WTC11 (cell line): ENCODE measurements around the gene NDUFV2. TPM values are rescaled to one million over a fixed set of nuclear protein-coding genes. Genes with fewer than 3 reads are reported as not detected.

Source experiments
- ATAC-seq: fragments of 200-7000 bp; cut with Tn5 transposase; 2 replicates; pipeline ENCODE4 v1.10.0; 2021; ENCODE audit warnings: mild to moderate bottlenecking, moderate library complexity
- CTCF ChIA-PET: fragments of 300-600 bp; sonication (Branson Sonifier 250); formaldehyde crosslinking; loops from one replicate; lab custom pipeline; 2021; ENCODE audit warnings: antibody characterized with exemption; lab: Charles Lee
- POLR2A ChIA-PET: fragments of 350-600 bp; sonication (Branson Sonifier 250); formaldehyde crosslinking; loops from one replicate; lab custom pipeline; 2021; ENCODE audit warnings: antibody characterized with exemption; lab: Charles Lee
- DNase-seq: peaks from one replicate; pipeline ENCODE4 v3.0.0; 2021; ENCODE audit warnings: low spot score
- H3K27ac Mint-ChIP-seq: 2 replicates; pipeline ENCODE4 v1.8.0; 2021; ENCODE audit warnings: mixed read lengths
- H3K27me3 Mint-ChIP-seq: 2 replicates; pipeline ENCODE4 v1.8.0; 2021; ENCODE audit warnings: low read depth, mild to moderate bottlenecking, moderate library complexity, mixed read lengths
- H3K36me3 Mint-ChIP-seq: 2 replicates; pipeline ENCODE4 v1.8.0; 2021; ENCODE audit warnings: mixed read lengths
- H3K4me1 Mint-ChIP-seq: 2 replicates; pipeline ENCODE4 v1.8.0; 2022; ENCODE audit warnings: mixed read lengths
- H3K4me3 Mint-ChIP-seq: 2 replicates; pipeline ENCODE4 v1.8.0; 2021; ENCODE audit warnings: mild to moderate bottlenecking, moderate library complexity, mixed read lengths
- H3K9me3 Mint-ChIP-seq: 2 replicates; pipeline ENCODE4 v1.8.0; 2021; ENCODE audit warnings: mixed read lengths
- CREM ChIP-seq: sonication (generic); formaldehyde crosslinking; IDR thresholded peaks from 2 replicates; pipeline ENCODE4 v1.8.1; 2022; ENCODE audit warnings: mild to moderate bottlenecking, missing genetic modification reagents, moderate library complexity
- NFYB ChIP-seq: sonication (generic); formaldehyde crosslinking; conservative IDR thresholded peaks from 2 replicates; pipeline ENCODE4 v1.8.0; 2022; ENCODE audit warnings: low read depth, missing genetic modification reagents
- NR1H2 ChIP-seq: sonication (generic); formaldehyde crosslinking; IDR thresholded peaks from 2 replicates; pipeline ENCODE4 v1.9.0; 2021; ENCODE audit warnings: mild to moderate bottlenecking, moderate library complexity, missing genetic modification reagents
- OVOL2 ChIP-seq: fragments of 250-450 bp; sonication (Bioruptor Pico); IDR thresholded peaks from 2 replicates; pipeline ENCODE4 v1.9.0; 2021; ENCODE audit warnings: mild to moderate bottlenecking, borderline replicate concordance
- RORB ChIP-seq: fragments of 250-450 bp; sonication (Bioruptor Pico); IDR thresholded peaks from 2 replicates; pipeline ENCODE4 v1.9.0; 2021; ENCODE audit warnings: mild to moderate bottlenecking
- SMAD4 ChIP-seq: sonication (generic); formaldehyde crosslinking; IDR thresholded peaks from 2 replicates; pipeline ENCODE4 v1.8.0; 2022; ENCODE audit warnings: mild to moderate bottlenecking, missing genetic modification reagents
- TEAD4 ChIP-seq: sonication (generic); formaldehyde crosslinking; IDR thresholded peaks from 2 replicates; pipeline ENCODE4 v1.8.0; 2022; ENCODE audit warnings: mild to moderate bottlenecking, missing genetic modification reagents
- total RNA-seq: library from RNA; stranded (reverse); gene quantifications from 3 replicates; pipeline ENCODE4 v1.2.3, GENCODE V29; 2021
- TF ChIP-seq, protein P1 (sequence below): sonication (generic); formaldehyde crosslinking; IDR thresholded peaks from 2 replicates; pipeline ENCODE4 v1.8.1; 2023; ENCODE audit warnings: mild to moderate bottlenecking, missing genetic modification reagents
- TF ChIP-seq, protein P2 (sequence below): sonication (generic); formaldehyde crosslinking; conservative IDR thresholded peaks from 2 replicates; pipeline ENCODE4 v1.8.1; 2023; ENCODE audit warnings: mild to moderate bottlenecking, low read depth, missing genetic modification reagents, moderate library complexity
- TF ChIP-seq, protein P3 (sequence below): fragments of 250-450 bp; sonication (Bioruptor Pico); conservative IDR thresholded peaks from 2 replicates; pipeline ENCODE4 v1.9.0; 2021; ENCODE audit warnings: mild to moderate bottlenecking
- TF ChIP-seq, protein P4 (sequence below): sonication (generic); formaldehyde crosslinking; IDR thresholded peaks from 2 replicates; pipeline ENCODE4 v1.8.0; 2022; ENCODE audit warnings: mild to moderate bottlenecking, missing genetic modification reagents
- TF ChIP-seq, protein P5 (sequence below): sonication (generic); formaldehyde crosslinking; IDR thresholded peaks from 2 replicates; pipeline ENCODE4 v1.8.0; 2022; ENCODE audit warnings: missing genetic modification reagents
- TF ChIP-seq, protein P6 (sequence below): fragments of 250-450 bp; sonication (Bioruptor Pico); IDR thresholded peaks from 2 replicates; pipeline ENCODE4 v1.9.0; 2021; ENCODE audit warnings: mild to moderate bottlenecking
- TF ChIP-seq, protein P7 (sequence below): fragments of 250-450 bp; sonication (Bioruptor Pico); IDR thresholded peaks from 2 replicates; pipeline ENCODE4 v1.9.0; 2021; ENCODE audit warnings: mild to moderate bottlenecking, borderline replicate concordance

The NDUFV2 gene
- total RNA-seq, 1 experiment from 2014 or later = 192 TPM

DNA sequence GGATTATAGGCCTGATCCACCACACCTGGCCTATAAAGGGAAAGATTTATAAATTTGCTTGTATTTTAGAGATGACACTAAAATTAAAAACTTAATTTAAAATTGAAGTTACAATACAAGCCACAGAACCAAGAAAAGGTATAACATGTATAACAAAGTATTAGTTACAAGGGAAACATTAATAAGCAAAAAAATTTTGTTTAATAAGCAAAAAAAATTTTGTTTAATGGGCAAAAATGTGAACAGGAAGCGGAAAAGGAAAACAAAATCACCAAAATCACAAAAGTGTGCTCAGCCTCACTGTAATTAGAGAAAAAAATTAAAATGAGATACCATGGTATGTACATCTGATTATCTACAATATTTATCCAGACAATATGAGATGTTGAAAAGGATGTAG is 15.9 kb upstream of the NDUFV2 start:
- Mint-ChIP-seq H3K4me3 (no peak overlapping the region), H3K27ac (no peak overlapping the region), H3K36me3 (no peaks in the 10 kb centered on the region), H3K4me1 (no peaks in the 10 kb centered on the region)
- ATAC-seq (no peak), DNase-seq (no peak)
- TF ChIP-seq, protein P1, sequence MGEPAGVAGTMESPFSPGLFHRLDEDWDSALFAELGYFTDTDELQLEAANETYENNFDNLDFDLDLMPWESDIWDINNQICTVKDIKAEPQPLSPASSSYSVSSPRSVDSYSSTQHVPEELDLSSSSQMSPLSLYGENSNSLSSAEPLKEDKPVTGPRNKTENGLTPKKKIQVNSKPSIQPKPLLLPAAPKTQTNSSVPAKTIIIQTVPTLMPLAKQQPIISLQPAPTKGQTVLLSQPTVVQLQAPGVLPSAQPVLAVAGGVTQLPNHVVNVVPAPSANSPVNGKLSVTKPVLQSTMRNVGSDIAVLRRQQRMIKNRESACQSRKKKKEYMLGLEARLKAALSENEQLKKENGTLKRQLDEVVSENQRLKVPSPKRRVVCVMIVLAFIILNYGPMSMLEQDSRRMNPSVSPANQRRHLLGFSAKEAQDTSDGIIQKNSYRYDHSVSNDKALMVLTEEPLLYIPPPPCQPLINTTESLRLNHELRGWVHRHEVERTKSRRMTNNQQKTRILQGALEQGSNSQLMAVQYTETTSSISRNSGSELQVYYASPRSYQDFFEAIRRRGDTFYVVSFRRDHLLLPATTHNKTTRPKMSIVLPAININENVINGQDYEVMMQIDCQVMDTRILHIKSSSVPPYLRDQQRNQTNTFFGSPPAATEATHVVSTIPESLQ = no peak
- TF ChIP-seq NFYB = no peak
- TF ChIP-seq, protein P2, sequence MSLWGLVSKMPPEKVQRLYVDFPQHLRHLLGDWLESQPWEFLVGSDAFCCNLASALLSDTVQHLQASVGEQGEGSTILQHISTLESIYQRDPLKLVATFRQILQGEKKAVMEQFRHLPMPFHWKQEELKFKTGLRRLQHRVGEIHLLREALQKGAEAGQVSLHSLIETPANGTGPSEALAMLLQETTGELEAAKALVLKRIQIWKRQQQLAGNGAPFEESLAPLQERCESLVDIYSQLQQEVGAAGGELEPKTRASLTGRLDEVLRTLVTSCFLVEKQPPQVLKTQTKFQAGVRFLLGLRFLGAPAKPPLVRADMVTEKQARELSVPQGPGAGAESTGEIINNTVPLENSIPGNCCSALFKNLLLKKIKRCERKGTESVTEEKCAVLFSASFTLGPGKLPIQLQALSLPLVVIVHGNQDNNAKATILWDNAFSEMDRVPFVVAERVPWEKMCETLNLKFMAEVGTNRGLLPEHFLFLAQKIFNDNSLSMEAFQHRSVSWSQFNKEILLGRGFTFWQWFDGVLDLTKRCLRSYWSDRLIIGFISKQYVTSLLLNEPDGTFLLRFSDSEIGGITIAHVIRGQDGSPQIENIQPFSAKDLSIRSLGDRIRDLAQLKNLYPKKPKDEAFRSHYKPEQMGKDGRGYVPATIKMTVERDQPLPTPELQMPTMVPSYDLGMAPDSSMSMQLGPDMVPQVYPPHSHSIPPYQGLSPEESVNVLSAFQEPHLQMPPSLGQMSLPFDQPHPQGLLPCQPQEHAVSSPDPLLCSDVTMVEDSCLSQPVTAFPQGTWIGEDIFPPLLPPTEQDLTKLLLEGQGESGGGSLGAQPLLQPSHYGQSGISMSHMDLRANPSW (CRISPR knock-in tag) = no peak
- TF ChIP-seq, protein P3, sequence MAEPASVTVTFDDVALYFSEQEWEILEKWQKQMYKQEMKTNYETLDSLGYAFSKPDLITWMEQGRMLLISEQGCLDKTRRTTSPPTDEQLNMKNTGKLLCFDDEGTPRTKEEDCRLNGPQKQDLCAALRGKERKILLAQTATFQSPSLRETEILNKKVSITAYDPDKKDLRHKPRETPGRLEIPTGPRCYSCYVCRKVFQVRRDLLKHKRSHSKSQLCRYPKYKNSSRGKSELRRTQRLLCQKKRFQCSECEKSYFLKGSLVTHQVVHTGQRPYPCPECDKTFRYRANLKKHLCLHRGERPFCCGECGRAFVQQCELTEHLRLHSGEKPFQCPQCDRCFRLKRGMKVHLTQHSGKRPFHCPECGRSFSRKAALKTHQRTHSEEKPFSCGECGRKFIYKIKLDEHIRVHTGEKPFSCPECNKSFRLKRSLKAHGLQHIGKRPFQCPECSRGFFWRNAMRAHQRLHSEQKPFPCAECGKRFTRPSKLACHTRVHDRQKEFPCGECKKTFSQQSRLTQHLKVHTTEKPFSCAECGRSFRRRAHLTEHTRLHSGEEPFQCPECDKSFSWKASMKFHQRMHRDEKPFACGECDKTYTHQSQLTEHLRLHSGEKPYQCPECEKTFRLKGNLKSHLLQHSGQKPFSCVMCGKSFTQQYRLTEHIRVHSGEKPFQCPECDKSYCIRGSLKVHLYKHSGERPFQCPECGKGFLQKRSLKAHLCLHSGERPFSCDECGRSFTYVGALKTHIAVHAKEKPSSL = no peak
- no peak for TF ChIP-seq SMAD4 (CRISPR knock-in tag)
- TF ChIP-seq OVOL2 (CRISPR knock-in tag) = no peak
- TF ChIP-seq RORB (CRISPR knock-in tag) = no peak
- TF ChIP-seq CREM (CRISPR knock-in tag) = no peak
- TF ChIP-seq TEAD4 = no peak
- TF ChIP-seq, protein P4, sequence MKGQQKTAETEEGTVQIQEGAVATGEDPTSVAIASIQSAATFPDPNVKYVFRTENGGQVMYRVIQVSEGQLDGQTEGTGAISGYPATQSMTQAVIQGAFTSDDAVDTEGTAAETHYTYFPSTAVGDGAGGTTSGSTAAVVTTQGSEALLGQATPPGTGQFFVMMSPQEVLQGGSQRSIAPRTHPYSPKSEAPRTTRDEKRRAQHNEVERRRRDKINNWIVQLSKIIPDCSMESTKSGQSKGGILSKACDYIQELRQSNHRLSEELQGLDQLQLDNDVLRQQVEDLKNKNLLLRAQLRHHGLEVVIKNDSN (CRISPR knock-in tag) = no peak
- TF ChIP-seq, all 79 proteins: peak for 0
- H3K9me3 Mint-ChIP-seq = peaks cover 4% of the 10 kb centered on the region
- POLR2A ChIA-PET = interaction anchor here (0.6 kb wide), 1 partner anchor 515 kb away, joined by 3 read pairs; no protein-coding TSS in a partner anchor
- CTCF ChIA-PET = no interaction called here
- no peaks in the 10 kb centered on the region for H3K27me3 Mint-ChIP-seq

DNA sequence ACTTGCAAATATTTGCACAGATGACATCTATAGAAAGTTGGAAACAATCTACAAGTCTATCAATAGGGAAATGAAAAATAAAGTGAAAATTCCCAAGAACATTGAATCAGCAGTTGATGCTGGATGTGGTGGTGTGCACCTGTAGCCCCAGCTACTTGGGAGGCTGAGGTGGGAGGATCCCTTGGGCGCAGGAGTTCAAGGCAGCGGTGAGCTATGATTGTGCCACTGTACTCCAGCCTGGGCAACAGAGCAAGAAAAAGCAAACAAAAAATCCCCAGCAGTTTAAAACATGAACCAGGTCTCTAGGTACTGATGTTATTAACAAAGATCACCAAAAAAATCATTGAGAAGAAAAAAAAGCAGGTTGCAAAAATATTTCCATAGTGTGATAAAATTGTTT is 15.4 kb upstream of the NDUFV2 start:
- DNase-seq (no peak), ATAC-seq (no peak)
- Mint-ChIP-seq H3K4me3 (no peak overlapping the region), H3K36me3 (no peaks in the 10 kb centered on the region), H3K27ac (no peak overlapping the region), H3K9me3 (peaks cover 4% of the 10 kb centered on the region), H3K4me1 (no peaks in the 10 kb centered on the region), H3K27me3 (no peaks in the 10 kb centered on the region)
- ChIA-PET CTCF (no interaction called here), POLR2A (no interaction called here)
- TF ChIP-seq, protein P5, sequence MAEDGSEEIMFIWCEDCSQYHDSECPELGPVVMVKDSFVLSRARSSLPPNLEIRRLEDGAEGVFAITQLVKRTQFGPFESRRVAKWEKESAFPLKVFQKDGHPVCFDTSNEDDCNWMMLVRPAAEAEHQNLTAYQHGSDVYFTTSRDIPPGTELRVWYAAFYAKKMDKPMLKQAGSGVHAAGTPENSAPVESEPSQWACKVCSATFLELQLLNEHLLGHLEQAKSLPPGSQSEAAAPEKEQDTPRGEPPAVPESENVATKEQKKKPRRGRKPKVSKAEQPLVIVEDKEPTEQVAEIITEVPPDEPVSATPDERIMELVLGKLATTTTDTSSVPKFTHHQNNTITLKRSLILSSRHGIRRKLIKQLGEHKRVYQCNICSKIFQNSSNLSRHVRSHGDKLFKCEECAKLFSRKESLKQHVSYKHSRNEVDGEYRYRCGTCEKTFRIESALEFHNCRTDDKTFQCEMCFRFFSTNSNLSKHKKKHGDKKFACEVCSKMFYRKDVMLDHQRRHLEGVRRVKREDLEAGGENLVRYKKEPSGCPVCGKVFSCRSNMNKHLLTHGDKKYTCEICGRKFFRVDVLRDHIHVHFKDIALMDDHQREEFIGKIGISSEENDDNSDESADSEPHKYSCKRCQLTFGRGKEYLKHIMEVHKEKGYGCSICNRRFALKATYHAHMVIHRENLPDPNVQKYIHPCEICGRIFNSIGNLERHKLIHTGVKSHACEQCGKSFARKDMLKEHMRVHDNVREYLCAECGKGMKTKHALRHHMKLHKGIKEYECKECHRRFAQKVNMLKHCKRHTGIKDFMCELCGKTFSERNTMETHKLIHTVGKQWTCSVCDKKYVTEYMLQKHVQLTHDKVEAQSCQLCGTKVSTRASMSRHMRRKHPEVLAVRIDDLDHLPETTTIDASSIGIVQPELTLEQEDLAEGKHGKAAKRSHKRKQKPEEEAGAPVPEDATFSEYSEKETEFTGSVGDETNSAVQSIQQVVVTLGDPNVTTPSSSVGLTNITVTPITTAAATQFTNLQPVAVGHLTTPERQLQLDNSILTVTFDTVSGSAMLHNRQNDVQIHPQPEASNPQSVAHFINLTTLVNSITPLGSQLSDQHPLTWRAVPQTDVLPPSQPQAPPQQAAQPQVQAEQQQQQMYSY (CRISPR knock-in tag) = no peak
- TF ChIP-seq RORB (CRISPR knock-in tag) = no peak
- TF ChIP-seq, protein P6, sequence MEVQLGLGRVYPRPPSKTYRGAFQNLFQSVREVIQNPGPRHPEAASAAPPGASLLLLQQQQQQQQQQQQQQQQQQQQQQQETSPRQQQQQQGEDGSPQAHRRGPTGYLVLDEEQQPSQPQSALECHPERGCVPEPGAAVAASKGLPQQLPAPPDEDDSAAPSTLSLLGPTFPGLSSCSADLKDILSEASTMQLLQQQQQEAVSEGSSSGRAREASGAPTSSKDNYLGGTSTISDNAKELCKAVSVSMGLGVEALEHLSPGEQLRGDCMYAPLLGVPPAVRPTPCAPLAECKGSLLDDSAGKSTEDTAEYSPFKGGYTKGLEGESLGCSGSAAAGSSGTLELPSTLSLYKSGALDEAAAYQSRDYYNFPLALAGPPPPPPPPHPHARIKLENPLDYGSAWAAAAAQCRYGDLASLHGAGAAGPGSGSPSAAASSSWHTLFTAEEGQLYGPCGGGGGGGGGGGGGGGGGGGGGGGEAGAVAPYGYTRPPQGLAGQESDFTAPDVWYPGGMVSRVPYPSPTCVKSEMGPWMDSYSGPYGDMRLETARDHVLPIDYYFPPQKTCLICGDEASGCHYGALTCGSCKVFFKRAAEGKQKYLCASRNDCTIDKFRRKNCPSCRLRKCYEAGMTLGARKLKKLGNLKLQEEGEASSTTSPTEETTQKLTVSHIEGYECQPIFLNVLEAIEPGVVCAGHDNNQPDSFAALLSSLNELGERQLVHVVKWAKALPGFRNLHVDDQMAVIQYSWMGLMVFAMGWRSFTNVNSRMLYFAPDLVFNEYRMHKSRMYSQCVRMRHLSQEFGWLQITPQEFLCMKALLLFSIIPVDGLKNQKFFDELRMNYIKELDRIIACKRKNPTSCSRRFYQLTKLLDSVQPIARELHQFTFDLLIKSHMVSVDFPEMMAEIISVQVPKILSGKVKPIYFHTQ (CRISPR knock-in tag) = no peak
- TF ChIP-seq NR1H2 (CRISPR knock-in tag) = no peak
- TF ChIP-seq, protein P7, sequence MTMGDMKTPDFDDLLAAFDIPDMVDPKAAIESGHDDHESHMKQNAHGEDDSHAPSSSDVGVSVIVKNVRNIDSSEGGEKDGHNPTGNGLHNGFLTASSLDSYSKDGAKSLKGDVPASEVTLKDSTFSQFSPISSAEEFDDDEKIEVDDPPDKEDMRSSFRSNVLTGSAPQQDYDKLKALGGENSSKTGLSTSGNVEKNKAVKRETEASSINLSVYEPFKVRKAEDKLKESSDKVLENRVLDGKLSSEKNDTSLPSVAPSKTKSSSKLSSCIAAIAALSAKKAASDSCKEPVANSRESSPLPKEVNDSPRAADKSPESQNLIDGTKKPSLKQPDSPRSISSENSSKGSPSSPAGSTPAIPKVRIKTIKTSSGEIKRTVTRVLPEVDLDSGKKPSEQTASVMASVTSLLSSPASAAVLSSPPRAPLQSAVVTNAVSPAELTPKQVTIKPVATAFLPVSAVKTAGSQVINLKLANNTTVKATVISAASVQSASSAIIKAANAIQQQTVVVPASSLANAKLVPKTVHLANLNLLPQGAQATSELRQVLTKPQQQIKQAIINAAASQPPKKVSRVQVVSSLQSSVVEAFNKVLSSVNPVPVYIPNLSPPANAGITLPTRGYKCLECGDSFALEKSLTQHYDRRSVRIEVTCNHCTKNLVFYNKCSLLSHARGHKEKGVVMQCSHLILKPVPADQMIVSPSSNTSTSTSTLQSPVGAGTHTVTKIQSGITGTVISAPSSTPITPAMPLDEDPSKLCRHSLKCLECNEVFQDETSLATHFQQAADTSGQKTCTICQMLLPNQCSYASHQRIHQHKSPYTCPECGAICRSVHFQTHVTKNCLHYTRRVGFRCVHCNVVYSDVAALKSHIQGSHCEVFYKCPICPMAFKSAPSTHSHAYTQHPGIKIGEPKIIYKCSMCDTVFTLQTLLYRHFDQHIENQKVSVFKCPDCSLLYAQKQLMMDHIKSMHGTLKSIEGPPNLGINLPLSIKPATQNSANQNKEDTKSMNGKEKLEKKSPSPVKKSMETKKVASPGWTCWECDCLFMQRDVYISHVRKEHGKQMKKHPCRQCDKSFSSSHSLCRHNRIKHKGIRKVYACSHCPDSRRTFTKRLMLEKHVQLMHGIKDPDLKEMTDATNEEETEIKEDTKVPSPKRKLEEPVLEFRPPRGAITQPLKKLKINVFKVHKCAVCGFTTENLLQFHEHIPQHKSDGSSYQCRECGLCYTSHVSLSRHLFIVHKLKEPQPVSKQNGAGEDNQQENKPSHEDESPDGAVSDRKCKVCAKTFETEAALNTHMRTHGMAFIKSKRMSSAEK (CRISPR knock-in tag) = no peak
